D721Med (cell line): ENCODE measurements around the gene FGF5.
"Not testable (repeated sequence)": the region's sequence is repeated elsewhere in the genome, so short reads cannot be mapped to it uniquely, and the experiment has no call there.

Experiments used
- DNase-seq: peaks from one replicate; pipeline ENCODE4 v3.0.0; 2011; ENCODE audit warnings: low spot score; ENCODE audit not compliant: insufficient read length
- FAIRE-seq: peaks from 2 replicates; lab custom pipeline; 2011; peaks lifted over from hg19 to GRCh38; lab: Jason Lieb, UNC
- CTCF ChIP-seq: IDR thresholded peaks from 2 replicates; pipeline ENCODE4 v1.5.1; 2012; ENCODE audit warnings: mild to moderate bottlenecking, control low read depth; ENCODE audit not compliant: insufficient read depth; ENCODE audit errors: missing control alignments

Gene FGF5

DNA sequence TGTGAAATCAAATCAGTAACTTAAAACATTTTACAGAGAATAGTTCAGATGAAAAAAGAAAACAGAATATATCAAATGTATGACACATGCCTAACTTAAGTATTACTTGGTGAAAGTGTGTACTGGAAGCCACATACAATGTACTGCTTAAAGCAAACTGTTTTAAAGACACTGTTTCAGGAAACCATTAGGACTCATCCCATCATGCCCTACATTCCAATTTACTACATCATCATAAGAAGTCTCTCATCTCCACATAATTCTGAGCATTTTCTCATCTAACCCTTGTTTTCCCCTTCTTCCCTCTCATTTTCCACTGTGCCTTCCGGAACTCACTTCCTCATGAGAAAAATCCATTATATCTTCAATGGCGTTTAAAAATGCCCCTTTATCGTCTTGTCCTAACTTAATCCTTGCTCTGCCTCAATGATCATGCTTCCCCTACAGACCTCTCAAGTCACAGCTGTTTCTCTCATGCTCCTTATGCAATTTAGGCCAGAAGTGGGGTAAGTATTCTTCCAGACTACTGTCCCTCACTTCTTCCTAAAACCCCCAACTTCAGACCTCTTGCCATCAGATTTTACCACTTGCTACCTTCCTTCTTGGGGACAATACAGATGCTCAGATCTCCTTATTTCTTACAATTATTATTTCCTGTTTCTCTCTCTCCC lies 26.8 kb upstream of the FGF5 start:
- FAIRE-seq (no peak), DNase-seq (no peak)

DNA sequence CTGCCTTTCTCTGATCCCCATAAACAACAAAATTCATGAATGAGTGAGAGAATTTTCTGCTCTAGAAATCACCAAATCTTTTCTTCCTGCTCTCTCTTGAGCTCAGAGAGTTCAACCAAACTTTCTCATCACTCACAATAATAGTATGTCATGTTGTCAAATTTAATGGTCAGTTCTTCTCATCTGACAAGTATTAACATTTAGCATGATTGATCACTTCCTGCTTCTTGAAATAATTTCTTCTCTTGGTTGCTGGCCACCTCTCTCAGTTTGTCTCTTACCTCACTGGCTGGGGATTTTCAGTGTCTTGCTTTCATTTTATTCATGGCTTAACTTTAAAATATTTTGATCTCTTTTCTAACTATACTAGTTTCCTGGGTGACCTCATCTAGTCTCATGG lies 25.5 kb upstream of the FGF5 start:
- DNase-seq = no peak
- no peak for FAIRE-seq

More for the DNA sequence above, 26.8 kb upstream of the FGF5 start:
- no peak for TF ChIP-seq CTCF

DNA sequence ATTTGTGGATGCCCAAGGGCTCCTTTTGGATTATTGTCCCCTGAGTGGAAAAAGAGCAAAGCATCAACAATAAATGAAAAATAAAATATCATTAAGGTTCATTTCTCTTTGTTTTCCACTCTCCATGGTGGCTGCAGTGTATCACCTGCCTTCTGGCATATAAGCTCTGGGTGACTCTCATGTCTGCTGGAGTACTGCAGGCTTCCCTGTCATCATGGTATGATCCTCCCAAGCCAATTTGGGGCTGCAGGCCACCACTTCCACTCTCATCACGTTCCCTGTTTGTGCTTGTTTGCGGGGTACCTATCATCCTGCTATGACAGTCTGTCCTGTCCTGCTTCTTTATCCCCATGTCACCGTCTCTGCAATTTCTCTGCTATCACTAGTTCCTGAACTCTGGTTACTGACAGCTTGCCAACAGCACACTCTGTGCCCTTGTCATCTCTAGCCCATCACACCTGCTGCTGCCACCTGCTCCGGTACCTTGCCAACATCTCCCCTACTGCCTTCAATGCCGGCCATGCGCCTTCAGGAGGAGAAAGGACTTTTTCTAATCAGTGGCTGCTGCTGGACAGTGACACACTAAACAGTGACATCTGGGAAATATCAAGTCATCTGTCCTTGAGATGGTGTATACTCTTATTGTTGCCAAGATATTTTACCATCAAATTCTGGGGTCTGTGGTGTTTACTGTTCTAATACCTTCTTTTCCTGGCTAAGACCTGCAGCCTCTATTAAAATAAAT lies 23.0 kb upstream of the FGF5 start:
- TF ChIP-seq CTCF = no peak
- no peak for DNase-seq
- no peak for FAIRE-seq

More for the DNA sequence above, 25.5 kb upstream of the FGF5 start:
- no peak for TF ChIP-seq CTCF

DNA sequence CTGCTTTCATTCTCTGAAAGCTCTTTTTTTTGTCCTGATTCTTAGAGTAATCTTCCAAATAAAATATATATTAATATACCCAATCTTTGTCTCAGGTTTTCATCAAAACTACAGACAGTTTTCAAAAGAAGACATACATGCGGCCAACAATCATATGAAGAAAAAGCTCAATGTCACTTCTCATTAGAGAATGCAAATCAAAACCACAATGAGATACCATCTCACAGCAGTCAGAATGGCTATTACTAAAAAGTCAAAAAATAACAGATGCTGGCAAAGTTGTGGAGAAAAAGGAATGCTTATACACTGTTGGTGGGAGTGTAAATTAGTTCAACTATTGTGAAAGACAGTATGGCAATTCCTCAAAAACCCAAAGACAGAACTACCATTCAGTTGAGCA lies 19.0 kb upstream of the FGF5 start:
- not testable (repeated sequence) for DNase-seq, FAIRE-seq

- FAIRE-seq (no peak), DNase-seq (no peak)
- TF ChIP-seq CTCF = no peak
These were observed 17.3 kb upstream of the FGF5 start for GRCh38 chr4:80249144-80249543.

GRCh38 chr4:80252427-80252826 lies 14.0 kb upstream of the FGF5 start:
- no peak for FAIRE-seq
- DNase-seq = no peak
- TF ChIP-seq CTCF = no peak

DNA sequence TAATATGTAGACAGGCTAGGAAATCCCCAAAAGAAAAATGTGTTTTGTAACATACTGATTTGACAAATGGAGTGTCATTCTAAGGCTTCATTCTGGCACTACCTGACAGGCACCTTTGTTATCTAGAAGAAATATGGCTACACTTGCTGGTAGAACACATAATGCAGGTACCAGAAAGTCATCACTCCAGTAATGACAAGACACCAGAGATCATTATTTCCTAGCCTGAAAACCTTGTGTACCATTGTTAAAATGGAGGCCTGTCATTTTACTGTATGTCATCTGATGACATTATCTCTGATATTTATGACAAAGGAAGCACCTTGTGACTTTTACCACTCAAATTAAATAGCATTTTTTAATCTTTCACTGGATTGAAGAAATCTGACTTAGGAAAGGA lies 13.5 kb upstream of the FGF5 start:
- TF ChIP-seq CTCF = no peak
- DNase-seq (no peak), FAIRE-seq (no peak)
